ENCODE data around the gene NAB2. TPM values are rescaled to one million over a fixed set of nuclear protein-coding genes. Genes with fewer than 3 reads are reported as not detected.
"Not testable (repeated sequence)": the region's sequence is repeated elsewhere in the genome, so short reads cannot be mapped to it uniquely, and the experiment has no call there.

Gene NAB2
- total and polyA plus RNA-seq, 8 donors = 28.4 to 52.0 (median 42.8) TPM

DNA sequence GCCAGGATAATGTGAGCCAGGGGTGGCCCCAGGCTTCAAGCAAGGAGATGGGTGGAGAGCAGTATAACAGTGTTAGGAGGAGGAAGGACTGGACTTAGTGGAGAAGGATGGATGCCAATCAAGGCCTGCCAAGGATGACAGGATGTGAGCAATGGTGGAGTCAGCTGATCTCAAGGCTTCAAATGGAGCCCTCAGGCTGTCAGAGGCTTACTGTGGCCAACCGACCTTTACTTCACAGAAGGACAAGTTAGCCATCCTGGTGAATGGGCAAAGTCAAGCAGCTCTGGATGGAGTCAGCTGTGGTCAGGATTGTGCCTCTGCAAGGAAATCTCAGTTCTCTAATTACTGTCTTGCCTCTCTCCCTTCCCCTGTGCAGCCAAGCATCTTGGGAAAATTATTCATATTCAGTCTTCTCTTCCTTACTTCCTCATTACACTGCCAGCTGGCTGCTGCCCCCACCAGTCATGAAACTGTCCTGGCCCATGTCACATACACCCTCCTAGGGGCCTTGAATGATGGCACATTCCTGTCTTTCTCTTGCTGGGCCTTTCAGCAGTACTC lies 29.9 kb downstream of the NAB2 start:
- Histone ChIP-seq H3K4me3 (no peak overlapping the region), H3K27me3 (no peaks in the 10 kb centered on the region), H3K4me1 (peaks cover 4 to 14% of the 10 kb centered on the region in 2 donors), H3K27ac (peak overlapping the region in 1 of 2 donors; percentile 14), H3K9me3 (no peaks in the 10 kb centered on the region), H3K36me3 (no peaks in the 10 kb centered on the region)
- ATAC-seq = peak; percentile 77
- intact Hi-C loops (cut with DNase I) = no loop called here
- TF ChIP-seq, protein P1, sequence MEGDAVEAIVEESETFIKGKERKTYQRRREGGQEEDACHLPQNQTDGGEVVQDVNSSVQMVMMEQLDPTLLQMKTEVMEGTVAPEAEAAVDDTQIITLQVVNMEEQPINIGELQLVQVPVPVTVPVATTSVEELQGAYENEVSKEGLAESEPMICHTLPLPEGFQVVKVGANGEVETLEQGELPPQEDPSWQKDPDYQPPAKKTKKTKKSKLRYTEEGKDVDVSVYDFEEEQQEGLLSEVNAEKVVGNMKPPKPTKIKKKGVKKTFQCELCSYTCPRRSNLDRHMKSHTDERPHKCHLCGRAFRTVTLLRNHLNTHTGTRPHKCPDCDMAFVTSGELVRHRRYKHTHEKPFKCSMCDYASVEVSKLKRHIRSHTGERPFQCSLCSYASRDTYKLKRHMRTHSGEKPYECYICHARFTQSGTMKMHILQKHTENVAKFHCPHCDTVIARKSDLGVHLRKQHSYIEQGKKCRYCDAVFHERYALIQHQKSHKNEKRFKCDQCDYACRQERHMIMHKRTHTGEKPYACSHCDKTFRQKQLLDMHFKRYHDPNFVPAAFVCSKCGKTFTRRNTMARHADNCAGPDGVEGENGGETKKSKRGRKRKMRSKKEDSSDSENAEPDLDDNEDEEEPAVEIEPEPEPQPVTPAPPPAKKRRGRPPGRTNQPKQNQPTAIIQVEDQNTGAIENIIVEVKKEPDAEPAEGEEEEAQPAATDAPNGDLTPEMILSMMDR (IDR thresholded peaks at IDR 0.05) = no peak
- no peak for DNase-seq

GRCh38 chr12:57119294-57120085 lies 30.6 kb downstream of the NAB2 start:
- Histone ChIP-seq H3K36me3 (no peaks in the 10 kb centered on the region), H3K4me1 (peaks cover 4 to 14% of the 10 kb centered on the region in 2 donors), H3K27me3 (no peaks in the 10 kb centered on the region), H3K9me3 (no peaks in the 10 kb centered on the region), H3K27ac (peak overlapping the region in 1 of 2 donors; percentile 14), H3K4me3 (no peak overlapping the region)
- intact Hi-C loops (cut with DNase I) = loop anchor here (5.0 to 10.0 kb wide), 2 partner anchors 63 to 65 kb away; no protein-coding TSS in a partner anchor
- TF ChIP-seq, protein P1 (IDR thresholded peaks at IDR 0.05) = no peak
- ATAC-seq = no peak
- no peak for DNase-seq

DNA sequence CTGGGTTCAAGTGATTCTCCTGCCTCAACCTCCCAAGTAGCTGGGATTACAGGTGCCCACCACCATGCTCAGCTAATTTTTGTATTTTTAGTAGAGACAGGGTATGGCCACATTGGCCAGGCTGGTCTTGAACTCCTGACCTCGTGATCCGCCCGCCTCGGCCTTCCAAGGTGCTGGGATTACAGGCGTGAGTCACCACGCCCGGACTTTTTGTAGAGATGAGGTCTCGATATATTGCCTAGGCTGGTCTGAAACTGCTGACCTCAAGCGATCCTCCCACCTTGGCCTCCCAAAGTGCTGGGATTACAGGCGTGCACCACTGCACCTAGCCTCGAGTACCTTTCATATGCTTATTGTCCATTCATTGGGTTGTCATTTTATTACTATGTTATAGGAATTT lies 31.8 kb downstream of the NAB2 start:
- H3K27me3 ChIP-seq, DNase-seq, H3K4me3 ChIP-seq, H3K36me3 ChIP-seq, H3K9me3 ChIP-seq, ATAC-seq, H3K27ac ChIP-seq: not testable (repeated sequence)
- intact Hi-C loops (cut with DNase I) = loop anchor here (5.0 to 10.0 kb wide), 2 partner anchors 62 to 64 kb away; no protein-coding TSS in a partner anchor
- peaks cover 4 to 14% of the 10 kb centered on the region in 2 donors for H3K4me1 ChIP-seq

GRCh38 chr12:57123813-57124212 lies 34.9 kb downstream of the NAB2 start:
- intact Hi-C loops (cut with DNase I) = loop anchor here (5.0 to 10.0 kb wide), 2 partner anchors 58 to 61 kb away; no protein-coding TSS in a partner anchor
- TF ChIP-seq, protein P1 (IDR thresholded peaks at IDR 0.05) = no peak
- no peaks in the 10 kb centered on the region for H3K36me3 ChIP-seq
- ATAC-seq = no peak
- H3K9me3 ChIP-seq = no peaks in the 10 kb centered on the region
- no peak overlapping the region for H3K27ac ChIP-seq
- no peak for DNase-seq
- H3K4me1 ChIP-seq = peaks cover 4 to 26% of the 10 kb centered on the region in 2 donors
- peaks cover 0 to 39% of the 10 kb centered on the region in 2 donors for H3K27me3 ChIP-seq
- H3K4me3 ChIP-seq = no peak overlapping the region

DNA sequence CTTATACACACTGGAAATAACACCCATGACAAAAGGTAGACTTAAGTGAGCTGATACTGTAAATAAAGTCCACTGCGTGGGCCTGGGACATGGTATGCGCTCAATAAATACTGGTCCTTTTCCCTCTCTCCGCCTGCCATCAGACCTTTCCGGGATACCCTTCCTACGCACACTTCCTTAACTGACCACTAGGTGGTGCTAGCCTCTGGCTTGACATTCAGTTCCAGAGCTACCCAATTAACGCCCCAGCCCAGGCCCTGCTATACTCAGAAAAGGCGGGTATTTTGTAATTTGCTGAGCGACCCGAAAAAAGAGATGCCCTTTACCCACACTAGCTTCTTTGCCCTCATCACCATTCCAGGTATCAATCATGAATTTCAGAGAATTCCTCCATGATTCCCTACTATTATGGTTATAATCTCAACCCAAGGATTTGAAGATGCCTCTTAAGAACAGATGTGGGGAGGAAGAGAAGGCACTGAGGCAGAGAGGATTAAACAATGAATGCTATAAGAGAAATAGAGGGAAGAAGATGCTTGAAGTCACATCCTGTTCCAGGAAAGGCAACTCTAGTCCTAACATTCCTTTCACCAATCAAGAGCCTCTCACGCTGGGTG lies 35.5 kb downstream of the NAB2 start:
- Histone ChIP-seq H3K36me3 (no peaks in the 10 kb centered on the region), H3K4me3 (no peak overlapping the region), H3K4me1 (peaks cover 4 to 24% of the 10 kb centered on the region in 2 donors), H3K27me3 (peaks cover 0 to 44% of the 10 kb centered on the region in 2 donors), H3K27ac (no peak overlapping the region), H3K9me3 (no peaks in the 10 kb centered on the region)
- intact Hi-C loops (cut with DNase I) = loop anchor here (5.0 to 10.0 kb wide), 2 partner anchors 58 to 60 kb away; no protein-coding TSS in a partner anchor
- DNase-seq (peak in 3 of 4 donors; percentile 66 to 81 (median 73)), ATAC-seq (peak; percentile 43)
- TF ChIP-seq, protein P1 (IDR thresholded peaks at IDR 0.05) = peak; percentile 93 to 94

Data from left lung (tissue), 10 donors.